ENCODE data around the gene CPNE1.

Gene CPNE1

DNA sequence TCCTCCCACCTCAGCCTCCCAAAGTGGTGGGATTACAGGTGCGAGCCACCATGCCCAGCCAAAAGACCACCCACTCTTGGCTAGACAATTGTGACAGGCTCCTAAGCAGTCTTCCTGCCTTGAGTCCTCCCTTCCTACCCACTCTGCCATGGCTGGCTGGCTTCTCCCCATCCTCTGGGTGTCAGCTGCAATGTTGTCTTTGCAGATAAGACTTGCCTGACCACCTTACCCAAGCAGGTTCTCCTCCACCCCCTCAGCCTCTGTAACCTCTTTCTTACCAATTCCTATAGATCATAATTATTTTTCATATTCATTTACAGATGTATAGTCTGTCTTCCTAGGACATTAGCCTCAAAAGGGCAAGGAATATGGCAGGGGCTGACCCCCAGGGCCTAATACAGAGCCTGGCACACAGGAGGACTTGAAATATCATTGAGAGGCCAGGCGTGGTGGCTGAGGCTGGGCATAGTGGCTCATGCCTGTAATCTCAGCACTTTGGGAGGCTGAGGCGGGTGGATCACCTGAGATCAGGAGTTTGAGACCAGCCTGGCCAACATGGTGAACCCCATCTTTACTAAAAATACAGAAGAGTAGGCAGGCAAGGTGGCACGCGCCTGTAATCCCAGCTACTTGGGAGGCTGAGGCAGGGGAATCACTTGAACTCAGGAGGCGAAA lies 77.8 kb downstream of the CPNE1 start:
- H3K9ac ChIP-seq (ENCODE audit: low read depth, low read length), result no peak overlapping the region
- H3K27ac ChIP-seq (ENCODE audit: low read length), result no peak overlapping the region
- no peaks in the 10 kb centered on the region for H3K27me3 ChIP-seq (ENCODE audit: insufficient read depth, low read length)

DNA sequence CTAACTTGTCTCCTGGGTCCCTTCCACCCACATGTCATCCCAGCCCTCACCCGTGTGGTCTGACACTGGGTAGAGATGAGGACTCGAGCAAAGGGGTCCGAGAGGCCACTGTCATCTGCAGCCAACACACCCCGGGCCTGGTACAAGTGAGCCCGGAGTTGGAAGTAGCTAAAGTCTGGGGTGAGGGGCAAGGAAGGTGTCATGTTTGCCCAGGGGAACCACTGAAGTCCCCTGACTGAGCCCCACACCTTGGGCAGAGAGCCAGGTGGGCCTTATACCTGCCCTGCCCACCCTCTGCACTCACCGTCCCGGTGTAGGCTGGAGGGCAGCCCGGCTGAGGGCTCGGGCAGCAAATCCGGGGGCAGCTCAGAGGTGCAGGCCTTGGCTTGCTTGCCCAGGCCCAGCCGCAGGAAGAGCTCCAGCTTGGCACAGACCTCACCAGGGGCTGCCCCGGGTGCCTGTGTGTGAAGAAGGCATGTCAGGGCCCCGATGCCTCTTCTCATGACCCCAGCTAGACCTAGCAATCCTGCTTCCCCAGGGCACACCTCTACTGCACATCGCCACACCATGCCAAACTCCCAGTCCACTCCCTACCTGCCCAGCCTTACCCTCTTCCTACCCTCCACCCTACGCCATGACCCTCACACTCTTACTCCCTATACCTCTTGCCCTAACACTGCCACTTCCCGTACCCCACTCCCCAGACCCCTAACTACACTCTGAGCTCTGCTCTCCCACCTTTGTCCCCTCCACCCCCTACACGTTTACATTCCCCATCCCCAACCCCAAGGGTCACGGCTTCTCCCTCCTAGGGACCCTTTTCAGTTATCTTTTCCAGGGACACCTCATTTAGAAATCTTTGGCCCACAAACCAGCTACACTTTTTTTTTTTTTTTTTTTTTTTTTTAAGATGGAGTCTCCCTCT lies 80.8 kb downstream of the CPNE1 start:
- Histone ChIP-seq H3K36me3 (ENCODE audit: insufficient read depth, low read depth, low read length) (no peaks in the 10 kb centered on the region), H3K9ac (ENCODE audit: low read depth, low read length) (no peak overlapping the region), H3K9me3 (ENCODE audit: insufficient read depth, low read depth, low read length) (no peaks in the 10 kb centered on the region), H3K27me3 (ENCODE audit: insufficient read depth, low read length) (no peaks in the 10 kb centered on the region), H3K27ac (ENCODE audit: low read length) (no peak overlapping the region), H3K4me1 (ENCODE audit: insufficient read depth, low read length) (no peaks in the 10 kb centered on the region), H3K4me3 (ENCODE audit: low read length) (no peak overlapping the region)

More for the DNA sequence above, 77.8 kb downstream of the CPNE1 start:
- Histone ChIP-seq H3K36me3 (ENCODE audit: insufficient read depth, low read depth, low read length) (no peaks in the 10 kb centered on the region), H3K9me3 (ENCODE audit: insufficient read depth, low read depth, low read length) (no peaks in the 10 kb centered on the region), H3K4me3 (ENCODE audit: low read length) (no peak overlapping the region), H3K4me1 (ENCODE audit: insufficient read depth, low read length) (no peaks in the 10 kb centered on the region)

DNA sequence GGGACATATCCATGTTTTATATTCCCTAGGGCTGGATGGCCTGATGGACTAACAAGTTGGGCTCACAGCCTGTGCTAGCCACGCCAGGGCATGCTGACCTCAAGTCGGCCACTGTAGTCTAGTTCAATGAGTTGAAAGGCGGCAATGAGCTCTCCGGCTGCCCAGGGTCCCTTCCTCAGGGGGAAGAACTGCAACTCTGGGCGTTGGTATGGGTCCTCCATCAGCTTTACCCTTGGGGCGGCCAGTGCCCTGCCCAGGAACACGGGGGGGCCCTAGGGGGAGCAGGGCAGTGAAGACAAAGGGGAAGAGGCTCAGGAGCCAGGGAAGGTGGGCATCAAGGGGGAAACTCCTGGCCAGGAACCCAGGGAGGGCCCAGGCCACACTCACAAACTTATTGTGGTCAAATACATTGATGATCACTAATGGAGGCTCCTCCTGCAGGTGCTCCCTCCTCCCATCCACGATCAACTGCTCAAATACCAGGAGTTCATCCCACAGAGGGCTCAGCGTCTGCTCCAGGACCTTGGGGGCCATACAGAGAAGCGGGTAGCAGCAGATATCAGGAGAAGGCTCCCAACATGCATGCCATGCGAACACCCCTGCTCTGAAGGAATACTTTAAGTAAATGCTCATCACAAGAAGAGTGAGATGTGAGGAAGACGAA lies 81.8 kb downstream of the CPNE1 start:
- no peak overlapping the region for H3K27ac ChIP-seq (ENCODE audit: low read length)
- H3K36me3 ChIP-seq (ENCODE audit: insufficient read depth, low read depth, low read length), result no peaks in the 10 kb centered on the region
- no peak overlapping the region for H3K4me3 ChIP-seq (ENCODE audit: low read length)
- H3K4me1 ChIP-seq (ENCODE audit: insufficient read depth, low read length), result no peaks in the 10 kb centered on the region
- H3K9ac ChIP-seq (ENCODE audit: low read depth, low read length), result no peak overlapping the region
- H3K27me3 ChIP-seq (ENCODE audit: insufficient read depth, low read length), result no peaks in the 10 kb centered on the region
- no peaks in the 10 kb centered on the region for H3K9me3 ChIP-seq (ENCODE audit: insufficient read depth, low read depth, low read length)

DNA sequence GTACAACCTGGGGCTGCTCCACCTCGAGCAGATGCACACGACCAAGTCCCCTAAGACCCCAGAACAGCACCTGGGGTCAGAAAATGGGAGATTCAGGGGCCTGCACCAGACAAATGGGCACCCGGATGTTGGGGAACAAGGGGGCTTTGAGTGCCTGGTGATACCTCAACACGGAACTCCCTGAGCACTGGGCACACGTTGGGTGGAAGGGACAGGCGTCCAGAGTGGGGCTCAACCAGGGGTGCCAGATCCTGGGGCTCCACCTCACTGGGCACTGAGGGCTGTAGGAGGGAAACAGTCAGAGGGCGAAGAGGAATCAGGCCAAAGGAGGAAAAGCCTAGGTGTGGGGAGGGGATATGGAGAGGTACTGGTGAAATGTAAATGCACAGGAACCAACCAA lies 82.6 kb downstream of the CPNE1 start:
- Histone ChIP-seq H3K36me3 (ENCODE audit: insufficient read depth, low read depth, low read length) (no peaks in the 10 kb centered on the region), H3K9me3 (ENCODE audit: insufficient read depth, low read depth, low read length) (no peaks in the 10 kb centered on the region)

DNA sequence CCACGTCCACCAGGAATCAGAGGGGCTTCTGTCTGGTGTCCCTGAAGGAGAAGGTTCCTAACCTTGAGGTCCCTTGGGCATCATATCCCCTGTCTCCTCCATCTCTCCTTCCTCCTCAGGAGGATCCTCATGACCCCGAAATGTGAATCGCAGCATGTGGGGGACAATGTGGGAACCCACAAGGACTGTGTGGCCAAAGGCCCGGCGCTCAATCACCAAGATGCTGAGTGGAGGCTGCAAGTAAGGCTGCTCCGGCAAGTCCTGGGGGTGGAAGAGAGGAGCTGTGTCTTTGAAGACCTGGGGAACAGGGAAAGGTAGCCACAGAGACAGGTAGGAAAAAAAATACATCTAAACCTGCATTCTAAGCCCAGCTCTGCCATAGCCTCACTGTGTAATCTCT lies 85.5 kb downstream of the CPNE1 start:
- Histone ChIP-seq H3K27me3 (ENCODE audit: insufficient read depth, low read length) (no peaks in the 10 kb centered on the region), H3K9me3 (ENCODE audit: insufficient read depth, low read depth, low read length) (no peaks in the 10 kb centered on the region), H3K4me3 (ENCODE audit: low read length) (no peak overlapping the region), H3K9ac (ENCODE audit: low read depth, low read length) (no peak overlapping the region), H3K36me3 (ENCODE audit: insufficient read depth, low read depth, low read length) (no peaks in the 10 kb centered on the region), H3K27ac (ENCODE audit: low read length) (no peak overlapping the region), H3K4me1 (ENCODE audit: insufficient read depth, low read length) (no peaks in the 10 kb centered on the region)

More for the DNA sequence above, 82.6 kb downstream of the CPNE1 start:
- Histone ChIP-seq H3K27ac (ENCODE audit: low read length) (no peak overlapping the region), H3K4me3 (ENCODE audit: low read length) (no peak overlapping the region), H3K4me1 (ENCODE audit: insufficient read depth, low read length) (no peaks in the 10 kb centered on the region), H3K27me3 (ENCODE audit: insufficient read depth, low read length) (no peaks in the 10 kb centered on the region), H3K9ac (ENCODE audit: low read depth, low read length) (no peak overlapping the region)

DNA sequence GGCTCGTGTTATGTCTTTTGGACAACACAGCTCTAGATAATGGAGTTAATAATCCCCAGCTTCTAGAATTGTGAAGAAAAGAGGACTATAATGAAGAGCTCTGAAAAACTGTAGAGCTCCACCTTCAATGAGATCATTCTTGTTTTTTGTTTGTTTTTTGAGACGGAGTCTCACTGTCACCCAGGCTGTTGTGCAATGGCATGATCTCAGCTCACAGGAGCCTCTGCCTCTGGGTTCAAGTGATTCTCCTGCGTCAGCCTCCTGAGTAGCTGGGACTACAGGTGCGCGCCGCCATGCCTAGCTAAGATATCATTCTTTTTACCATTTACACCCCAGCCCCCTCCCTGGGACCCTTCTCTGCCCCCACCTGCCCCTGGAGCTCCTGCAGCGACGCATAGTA lies 86.2 kb downstream of the CPNE1 start:
- no peaks in the 10 kb centered on the region for H3K9me3 ChIP-seq (ENCODE audit: insufficient read depth, low read depth, low read length)
- no peaks in the 10 kb centered on the region for H3K36me3 ChIP-seq (ENCODE audit: insufficient read depth, low read depth, low read length)
- H3K4me3 ChIP-seq (ENCODE audit: low read length), result no peak overlapping the region
- H3K4me1 ChIP-seq (ENCODE audit: insufficient read depth, low read length), result no peaks in the 10 kb centered on the region
- no peak overlapping the region for H3K27ac ChIP-seq (ENCODE audit: low read length)
- H3K27me3 ChIP-seq (ENCODE audit: insufficient read depth, low read length), result no peaks in the 10 kb centered on the region
- no peak overlapping the region for H3K9ac ChIP-seq (ENCODE audit: low read depth, low read length)

DNA sequence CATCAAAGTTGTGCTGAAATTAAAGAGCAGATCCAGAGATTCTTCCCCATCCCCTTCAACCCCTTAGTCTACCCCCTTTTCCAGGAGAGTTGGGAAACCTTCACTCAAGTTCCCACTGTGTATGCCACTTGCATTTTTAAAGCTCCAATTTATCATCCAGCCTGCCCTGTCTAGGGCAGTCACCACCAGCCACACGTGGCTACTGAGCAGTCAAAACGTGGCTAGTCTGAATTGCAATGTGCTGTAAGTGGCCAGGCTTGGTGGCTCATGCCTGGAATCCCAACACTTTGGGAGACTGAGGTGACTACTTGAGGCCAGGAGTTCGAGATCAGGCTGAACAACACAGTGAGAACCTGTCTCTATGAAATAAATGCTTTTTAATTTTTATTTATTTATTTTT lies 87.9 kb downstream of the CPNE1 start:
- no peak overlapping the region for H3K9ac ChIP-seq (ENCODE audit: low read depth, low read length)
- H3K27me3 ChIP-seq (ENCODE audit: insufficient read depth, low read length), result no peaks in the 10 kb centered on the region
- no peak overlapping the region for H3K27ac ChIP-seq (ENCODE audit: low read length)
- no peaks in the 10 kb centered on the region for H3K9me3 ChIP-seq (ENCODE audit: insufficient read depth, low read depth, low read length)
- no peaks in the 10 kb centered on the region for H3K4me1 ChIP-seq (ENCODE audit: insufficient read depth, low read length)
- H3K36me3 ChIP-seq (ENCODE audit: insufficient read depth, low read depth, low read length), result no peaks in the 10 kb centered on the region
- no peak overlapping the region for H3K4me3 ChIP-seq (ENCODE audit: low read length)

Data from iPS-20b (cell line).